ENCODE data around the gene KCNG2.

The KCNG2 gene

GRCh38 chr18:79826966-79827365 lies 29.2 kb downstream of the KCNG2 start:
- Mint-ChIP-seq H3K4me1 (no peaks in the 10 kb centered on the region), H3K27me3 (no peaks in the 10 kb centered on the region), H3K36me3 (no peaks in the 10 kb centered on the region), H3K27ac (no peak overlapping the region), H3K9me3 (no peaks in the 10 kb centered on the region), H3K4me3 (no peak overlapping the region)
- CTCF ChIA-PET = no interaction called here
- no peak for DNase-seq

GRCh38 chr18:79828258-79828657 lies 30.5 kb downstream of the KCNG2 start:
- no peak for DNase-seq
- no peak overlapping the region for H3K4me3 Mint-ChIP-seq
- no peaks in the 10 kb centered on the region for H3K27me3 Mint-ChIP-seq
- H3K36me3 Mint-ChIP-seq = no peaks in the 10 kb centered on the region
- no peaks in the 10 kb centered on the region for H3K4me1 Mint-ChIP-seq
- CTCF ChIA-PET = no interaction called here
- H3K27ac Mint-ChIP-seq = no peak overlapping the region
- no peaks in the 10 kb centered on the region for H3K9me3 Mint-ChIP-seq

- no peaks in the 10 kb centered on the region for H3K4me1 Mint-ChIP-seq
- CTCF ChIA-PET = no interaction called here
- no peak for DNase-seq
- no peak overlapping the region for H3K4me3 Mint-ChIP-seq
- H3K9me3 Mint-ChIP-seq = no peaks in the 10 kb centered on the region
- H3K27ac Mint-ChIP-seq = no peak overlapping the region
- H3K27me3 Mint-ChIP-seq = peaks cover 4% of the 10 kb centered on the region
- no peaks in the 10 kb centered on the region for H3K36me3 Mint-ChIP-seq
Measured at GRCh38 chr18:79829136-79829854, 31.6 kb downstream of the KCNG2 start.

DNA sequence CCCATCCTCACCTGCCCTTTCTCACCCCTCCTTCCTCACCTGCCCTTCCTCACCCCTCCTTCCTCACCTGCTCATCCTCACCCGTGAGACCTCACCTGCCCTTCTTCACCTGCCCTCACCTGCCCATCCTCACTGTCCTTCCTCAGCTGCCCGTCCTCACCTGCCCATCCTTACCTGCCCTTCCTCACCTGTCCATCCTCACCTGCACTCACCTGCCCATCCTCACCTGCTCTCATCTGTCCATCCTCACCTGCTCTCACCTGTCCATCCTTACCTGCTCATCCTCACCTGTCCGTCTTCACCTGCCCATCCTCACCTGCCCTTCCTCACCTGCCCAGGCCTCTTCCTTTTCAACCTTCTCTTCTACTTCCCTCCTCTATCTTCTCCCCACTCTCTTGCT lies 34.4 kb downstream of the KCNG2 start:
- H3K4me1 Mint-ChIP-seq = no peaks in the 10 kb centered on the region
- CTCF ChIA-PET = no interaction called here
- no peaks in the 10 kb centered on the region for H3K9me3 Mint-ChIP-seq
- H3K36me3 Mint-ChIP-seq = no peaks in the 10 kb centered on the region
- H3K4me3 Mint-ChIP-seq = no peak overlapping the region
- peaks cover 15% of the 10 kb centered on the region for H3K27me3 Mint-ChIP-seq
- no peak for DNase-seq
- H3K27ac Mint-ChIP-seq = no peak overlapping the region

DNA sequence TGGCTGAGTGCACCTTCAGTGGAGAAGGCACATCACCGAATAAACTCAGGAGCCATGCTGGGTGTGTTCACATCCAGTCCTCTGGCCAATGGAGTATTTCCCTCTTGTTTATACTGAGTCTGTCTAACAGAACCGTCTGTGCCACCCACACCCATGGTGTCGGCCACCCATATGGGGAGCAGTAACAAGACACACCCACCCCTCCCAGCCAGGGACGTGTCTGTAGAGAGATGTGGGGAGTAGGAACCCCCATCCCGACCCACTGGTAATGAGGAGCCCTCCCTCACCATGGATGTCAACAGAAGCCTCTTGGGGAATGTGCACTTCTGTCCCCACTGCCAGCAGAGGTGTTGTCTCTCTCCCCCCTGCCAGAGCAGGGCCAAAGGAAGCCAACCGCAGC lies 37.1 kb downstream of the KCNG2 start:
- Mint-ChIP-seq H3K9me3 (no peaks in the 10 kb centered on the region), H3K4me3 (no peak overlapping the region), H3K27ac (no peak overlapping the region), H3K4me1 (no peaks in the 10 kb centered on the region), H3K27me3 (peaks cover 25% of the 10 kb centered on the region), H3K36me3 (no peaks in the 10 kb centered on the region)
- DNase-seq = no peak
- CTCF ChIA-PET = no interaction called here

DNA sequence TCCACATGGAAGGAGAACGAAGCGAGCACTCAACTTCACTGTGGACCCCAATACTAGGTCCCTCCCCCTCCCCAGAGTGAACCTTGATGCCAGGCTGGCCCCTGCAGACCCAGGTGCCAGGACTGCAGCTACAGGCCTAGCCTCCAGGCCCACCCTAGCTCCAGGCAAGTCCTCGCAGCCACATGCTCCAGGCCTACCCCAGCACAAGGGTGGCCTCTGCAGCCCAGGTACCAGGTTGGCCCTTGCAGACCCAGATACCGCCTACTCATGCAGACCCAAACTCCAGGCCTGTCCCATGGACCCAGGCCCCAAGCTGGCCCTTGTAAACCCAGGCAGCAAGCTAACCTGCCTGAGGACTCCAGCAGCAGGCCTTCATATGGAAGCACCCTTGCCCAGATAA lies 44.2 kb downstream of the KCNG2 start:
- H3K9me3 Mint-ChIP-seq = peaks cover 2% of the 10 kb centered on the region
- H3K4me3 Mint-ChIP-seq = no peak overlapping the region
- CTCF ChIA-PET = no interaction called here
- H3K27ac Mint-ChIP-seq = no peak overlapping the region
- H3K27me3 Mint-ChIP-seq = peaks cover 16% of the 10 kb centered on the region
- H3K4me1 Mint-ChIP-seq = no peaks in the 10 kb centered on the region
- no peak for DNase-seq
- no peaks in the 10 kb centered on the region for H3K36me3 Mint-ChIP-seq

GRCh38 chr18:79844999-79845563 lies 47.3 kb downstream of the KCNG2 start:
- Mint-ChIP-seq H3K36me3 (no peaks in the 10 kb centered on the region), H3K27me3 (peaks cover 3% of the 10 kb centered on the region), H3K4me1 (no peaks in the 10 kb centered on the region), H3K4me3 (no peak overlapping the region), H3K27ac (no peak overlapping the region), H3K9me3 (peaks cover 2% of the 10 kb centered on the region)
- DNase-seq = no peak
- CTCF ChIA-PET = no interaction called here

DNA sequence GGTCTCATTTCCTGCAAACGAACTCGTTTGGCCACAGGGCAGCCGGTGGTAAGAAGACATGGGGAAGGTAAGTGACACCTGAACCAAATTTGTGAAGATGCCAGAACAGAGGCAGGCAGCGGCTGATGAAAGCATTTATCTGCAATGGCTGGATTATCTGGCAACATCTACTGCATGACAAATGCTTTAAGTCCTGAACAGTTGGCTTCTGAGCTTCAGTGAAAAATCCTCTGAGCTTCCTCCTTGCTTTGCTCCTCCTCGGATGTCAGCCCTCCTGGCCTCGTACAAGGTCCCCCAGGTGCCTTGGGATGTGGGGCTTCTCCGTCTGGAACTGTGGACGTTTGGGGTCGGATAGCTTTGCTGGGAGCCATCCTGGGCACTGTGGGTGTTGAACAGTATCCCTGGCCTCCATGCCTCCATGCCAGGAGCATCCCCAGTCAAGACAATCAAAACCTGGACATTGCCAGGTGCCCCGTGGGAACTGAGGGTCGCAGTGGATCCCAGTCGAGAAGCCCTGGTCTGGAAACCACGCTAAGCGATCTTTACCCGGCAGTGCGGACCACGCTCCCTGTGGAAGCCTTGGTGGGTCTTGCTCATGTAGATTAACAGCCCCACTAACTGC lies 49.3 kb downstream of the KCNG2 start:
- Mint-ChIP-seq H3K27me3 (no peaks in the 10 kb centered on the region), H3K9me3 (peaks cover 2% of the 10 kb centered on the region), H3K4me3 (no peak overlapping the region), H3K27ac (no peak overlapping the region), H3K4me1 (no peaks in the 10 kb centered on the region), H3K36me3 (no peaks in the 10 kb centered on the region)
- DNase-seq = no peak
- CTCF ChIA-PET = no interaction called here

- H3K27ac Mint-ChIP-seq = no peak overlapping the region
- H3K9me3 Mint-ChIP-seq = no peaks in the 10 kb centered on the region
- CTCF ChIA-PET = no interaction called here
- no peaks in the 10 kb centered on the region for H3K4me1 Mint-ChIP-seq
- H3K4me3 Mint-ChIP-seq = no peak overlapping the region
- H3K36me3 Mint-ChIP-seq = no peaks in the 10 kb centered on the region
- no peak for DNase-seq
- no peaks in the 10 kb centered on the region for H3K27me3 Mint-ChIP-seq
Measured at GRCh38 chr18:79847606-79848293, 50.0 kb downstream of the KCNG2 start.

GRCh38 chr18:79848294-79848578 lies 50.5 kb downstream of the KCNG2 start:
- no peak for DNase-seq
- H3K9me3 Mint-ChIP-seq = no peaks in the 10 kb centered on the region
- no peaks in the 10 kb centered on the region for H3K4me1 Mint-ChIP-seq
- no peaks in the 10 kb centered on the region for H3K27me3 Mint-ChIP-seq
- CTCF ChIA-PET = no interaction called here
- no peak overlapping the region for H3K4me3 Mint-ChIP-seq
- H3K27ac Mint-ChIP-seq = no peak overlapping the region
- no peaks in the 10 kb centered on the region for H3K36me3 Mint-ChIP-seq

DNA sequence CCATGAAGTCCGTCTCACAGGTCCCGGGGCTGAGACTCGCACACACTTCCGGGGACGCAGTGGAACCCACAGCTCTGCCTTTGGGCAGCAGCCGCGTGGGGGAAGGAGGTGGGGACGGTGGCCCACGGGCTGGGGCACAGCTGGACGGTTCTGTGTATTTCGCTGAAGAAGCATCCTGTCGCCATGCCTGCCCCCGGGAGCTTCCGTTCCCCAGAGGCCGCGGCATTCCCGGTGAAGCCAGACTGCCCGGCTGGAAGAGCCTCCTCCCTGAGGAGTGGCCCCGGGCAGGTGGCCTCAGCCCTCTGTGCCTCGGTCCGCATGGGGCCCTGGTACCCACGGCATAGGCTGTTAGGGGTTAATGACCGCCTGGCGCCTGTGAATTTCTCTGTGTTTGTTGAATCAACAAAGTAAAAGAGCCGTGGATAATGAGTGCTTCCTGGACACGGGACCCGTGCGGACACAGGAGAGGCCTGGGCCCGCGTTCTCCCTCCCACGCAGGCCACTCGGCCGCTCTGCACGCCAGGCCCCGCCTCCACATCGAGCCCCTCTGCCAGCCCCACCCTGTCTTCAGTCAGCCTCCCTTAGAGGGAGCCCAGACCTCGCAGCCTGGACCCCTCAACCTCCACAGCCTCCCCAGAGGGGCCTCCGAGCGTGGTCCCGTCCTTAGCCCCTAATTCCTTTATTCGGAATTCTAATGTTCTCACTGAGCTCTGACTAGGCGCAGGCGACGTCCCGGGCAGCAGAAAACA lies 51.0 kb downstream of the KCNG2 start:
- no peaks in the 10 kb centered on the region for H3K27me3 Mint-ChIP-seq
- H3K27ac Mint-ChIP-seq = no peak overlapping the region
- no peak for DNase-seq
- H3K4me3 Mint-ChIP-seq = no peak overlapping the region
- CTCF ChIA-PET = no interaction called here
- no peaks in the 10 kb centered on the region for H3K9me3 Mint-ChIP-seq
- no peaks in the 10 kb centered on the region for H3K36me3 Mint-ChIP-seq
- H3K4me1 Mint-ChIP-seq = no peaks in the 10 kb centered on the region

DNA sequence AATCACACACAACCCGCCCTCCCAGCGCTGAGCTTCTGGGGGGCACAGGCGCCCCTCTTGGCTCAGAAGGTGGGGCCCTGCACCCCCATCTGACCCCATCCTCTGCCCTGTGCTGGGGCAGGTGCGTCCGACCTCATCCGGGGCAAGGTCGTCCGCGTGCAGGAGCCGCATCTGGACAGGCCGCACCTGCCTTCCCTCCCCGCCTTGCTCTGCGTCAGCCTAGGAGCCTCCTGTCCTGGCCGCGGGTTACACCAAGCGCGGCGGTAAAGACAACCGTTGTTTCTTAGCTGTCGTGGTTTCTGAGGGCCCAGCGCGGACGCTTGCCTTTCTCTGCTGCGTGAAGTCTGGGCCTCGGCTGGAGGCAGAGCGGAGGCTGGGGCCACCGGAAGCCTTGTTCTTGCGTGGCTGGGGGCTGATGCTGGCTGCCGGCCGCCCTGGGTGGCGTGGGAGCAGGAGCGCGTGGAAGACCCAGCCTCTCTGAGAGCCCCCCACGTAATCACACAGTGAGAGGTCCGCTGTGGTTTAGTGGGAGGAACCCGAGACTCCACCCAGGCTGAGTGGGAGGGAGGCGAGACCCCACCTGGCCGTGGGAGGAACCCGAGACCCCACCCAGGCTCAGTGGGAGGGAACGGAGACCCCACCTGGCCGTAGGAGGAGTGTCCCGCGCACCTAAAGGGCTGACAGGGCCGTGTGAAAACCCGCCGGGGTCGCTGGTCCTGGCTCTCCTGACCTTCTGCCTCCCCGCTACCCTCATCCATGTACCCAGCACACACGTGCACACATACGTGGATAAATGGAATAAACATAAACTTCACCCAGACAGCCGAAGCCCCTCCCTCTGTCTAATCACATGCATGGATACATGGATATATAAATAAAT lies 51.8 kb downstream of the KCNG2 start:
- CTCF ChIA-PET = no interaction called here
- H3K4me3 Mint-ChIP-seq = no peak overlapping the region
- H3K27ac Mint-ChIP-seq = no peak overlapping the region
- H3K27me3 Mint-ChIP-seq = no peaks in the 10 kb centered on the region
- H3K9me3 Mint-ChIP-seq = no peaks in the 10 kb centered on the region
- no peak for DNase-seq
- H3K4me1 Mint-ChIP-seq = no peaks in the 10 kb centered on the region
- H3K36me3 Mint-ChIP-seq = no peaks in the 10 kb centered on the region

DNA sequence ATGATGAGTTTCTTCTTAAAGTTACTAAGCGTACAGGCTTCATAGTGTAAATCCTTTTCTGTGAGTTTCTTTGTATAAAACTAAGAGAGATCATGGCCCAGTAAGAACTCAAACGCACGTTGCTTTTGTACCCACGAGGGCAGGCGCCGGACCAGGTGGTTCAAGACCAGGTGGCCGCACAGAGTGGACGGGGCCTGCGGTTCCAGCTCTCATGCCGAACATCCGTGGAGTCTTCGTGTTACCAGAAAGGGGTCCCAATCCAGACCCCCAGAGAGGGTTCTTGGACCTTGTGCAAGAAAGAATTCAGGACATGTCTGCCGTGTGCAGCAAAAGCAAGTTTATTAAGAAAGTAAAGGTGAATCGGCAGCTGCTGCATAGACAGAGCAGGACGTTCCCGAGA lies 53.0 kb downstream of the KCNG2 start:
- no peaks in the 10 kb centered on the region for H3K27me3 Mint-ChIP-seq
- H3K27ac Mint-ChIP-seq = no peak overlapping the region
- no peak for DNase-seq

DNA sequence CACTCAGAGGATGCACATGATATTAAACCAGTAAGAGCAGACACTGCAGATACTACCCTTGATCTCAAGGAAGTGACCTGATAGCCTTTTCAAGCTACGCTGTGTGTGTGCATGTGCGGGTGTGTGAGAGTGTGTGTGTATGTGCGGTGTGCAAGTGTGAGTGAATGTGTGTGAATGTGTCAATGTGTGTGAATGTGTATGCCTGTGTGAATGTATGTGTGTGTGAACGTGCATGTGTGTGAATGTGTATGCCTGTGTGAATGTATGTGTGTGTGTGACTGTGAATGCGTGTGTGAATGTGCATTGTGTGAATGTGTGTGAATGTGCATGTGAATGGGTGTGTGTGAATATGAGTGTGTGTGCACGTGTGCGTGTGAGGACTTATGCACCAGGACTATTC lies 53.8 kb downstream of the KCNG2 start:
- H3K9me3 Mint-ChIP-seq = no peaks in the 10 kb centered on the region
- CTCF ChIA-PET = no interaction called here
- H3K4me3 Mint-ChIP-seq = no peak overlapping the region
- no peaks in the 10 kb centered on the region for H3K4me1 Mint-ChIP-seq
- H3K27ac Mint-ChIP-seq = no peak overlapping the region
- H3K27me3 Mint-ChIP-seq = peaks cover 3% of the 10 kb centered on the region
- DNase-seq = no peak
- no peaks in the 10 kb centered on the region for H3K36me3 Mint-ChIP-seq

More for the DNA sequence above, 53.0 kb downstream of the KCNG2 start:
- Mint-ChIP-seq H3K4me1 (no peaks in the 10 kb centered on the region), H3K4me3 (no peak overlapping the region), H3K9me3 (no peaks in the 10 kb centered on the region), H3K36me3 (no peaks in the 10 kb centered on the region)
- CTCF ChIA-PET = no interaction called here
